GM23338 (cell line): ENCODE results near the gene DNASE1.

Source experiments
- CREB1 ChIP-seq: fragments of 250-450 bp; sonication (Bioruptor Pico); IDR thresholded peaks from 2 replicates; pipeline ENCODE4 v1.5.0; 2020; ENCODE audit warnings: low read depth, mild to moderate bottlenecking, moderate library complexity
- EZH2 ChIP-seq: fragments of 200-600 bp; sonication (generic); IDR thresholded peaks from one replicate; pipeline ENCODE4 v1.8.0; 2017; ENCODE audit warnings: antibody characterized with exemption, mild to moderate bottlenecking, low read depth; ENCODE audit not compliant: unreplicated experiment
- EZH2phosphoT487 ChIP-seq: fragments of 200-600 bp; sonication (generic); IDR thresholded peaks from one replicate; pipeline ENCODE4 v1.8.1; 2018; ENCODE audit warnings: antibody characterized with exemption; ENCODE audit not compliant: unreplicated experiment
- JUNB ChIP-seq: IDR thresholded peaks from one replicate; pipeline ENCODE4 v1.6.1; 2016; ENCODE audit warnings: antibody characterized with exemption; ENCODE audit not compliant: unreplicated experiment
- POLR2AphosphoS5 ChIP-seq: IDR thresholded peaks from 2 replicates; pipeline ENCODE4 v1.6.1; 2016; ENCODE audit warnings: antibody characterized with exemption, low read depth
- ZNF331 ChIP-seq: fragments of 250-450 bp; sonication (Bioruptor Pico); IDR thresholded peaks from 2 replicates; pipeline ENCODE4 v1.5.0; 2020; ENCODE audit warnings: low read depth, mild to moderate bottlenecking, moderate library complexity
- TF ChIP-seq, protein P1 (sequence below), 2 experiments: fragments of 200-600 bp in 1 of 2; sonication (generic) in 1 of 2; conservative IDR thresholded peaks; 2 replicates each; pipeline versions ENCODE4 v1.5.1 to v1.6.1; 2016 to 2017; ENCODE audit warnings: antibody characterized with exemption in 2 of 2, low read depth in 2 of 2, mild to moderate bottlenecking in 2 of 2, moderate library complexity in 1 of 2
- TF ChIP-seq, protein P2 (sequence below): IDR thresholded peaks from 2 replicates; pipeline ENCODE4 v1.6.1; 2016; ENCODE audit warnings: antibody characterized with exemption
- TF ChIP-seq, protein P3 (sequence below): IDR thresholded peaks from one replicate; pipeline ENCODE4 v1.6.1; 2018; ENCODE audit warnings: antibody characterized with exemption; ENCODE audit not compliant: unreplicated experiment
- TF ChIP-seq, protein P4 (sequence below): fragments of 250-450 bp; sonication (Bioruptor Pico); IDR thresholded peaks from 2 replicates; pipeline ENCODE4 v1.5.0; 2020; ENCODE audit warnings: mild to moderate bottlenecking, moderate library complexity

DNA sequence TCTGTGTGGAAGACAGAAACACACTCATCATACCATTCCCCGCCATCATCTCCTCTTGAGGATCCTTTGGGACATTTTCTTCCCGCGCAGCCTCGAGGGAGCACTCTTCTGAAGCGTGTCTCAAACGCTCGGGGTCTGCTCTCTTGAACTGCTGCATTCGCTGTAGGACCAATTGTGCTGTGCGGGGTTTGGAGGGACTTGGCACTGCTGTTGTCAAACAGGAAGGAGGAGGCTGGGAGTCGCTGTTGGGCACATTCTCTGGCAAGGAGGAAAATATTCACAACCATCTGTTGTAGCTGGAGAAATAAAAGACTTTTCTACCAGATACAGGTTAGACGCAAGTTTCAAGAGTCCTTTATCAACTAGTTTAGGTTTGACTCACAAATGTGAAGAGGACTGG is 48.0 kb upstream of the DNASE1 start:
- no peak for TF ChIP-seq JUNB
- TF ChIP-seq, protein P1, sequence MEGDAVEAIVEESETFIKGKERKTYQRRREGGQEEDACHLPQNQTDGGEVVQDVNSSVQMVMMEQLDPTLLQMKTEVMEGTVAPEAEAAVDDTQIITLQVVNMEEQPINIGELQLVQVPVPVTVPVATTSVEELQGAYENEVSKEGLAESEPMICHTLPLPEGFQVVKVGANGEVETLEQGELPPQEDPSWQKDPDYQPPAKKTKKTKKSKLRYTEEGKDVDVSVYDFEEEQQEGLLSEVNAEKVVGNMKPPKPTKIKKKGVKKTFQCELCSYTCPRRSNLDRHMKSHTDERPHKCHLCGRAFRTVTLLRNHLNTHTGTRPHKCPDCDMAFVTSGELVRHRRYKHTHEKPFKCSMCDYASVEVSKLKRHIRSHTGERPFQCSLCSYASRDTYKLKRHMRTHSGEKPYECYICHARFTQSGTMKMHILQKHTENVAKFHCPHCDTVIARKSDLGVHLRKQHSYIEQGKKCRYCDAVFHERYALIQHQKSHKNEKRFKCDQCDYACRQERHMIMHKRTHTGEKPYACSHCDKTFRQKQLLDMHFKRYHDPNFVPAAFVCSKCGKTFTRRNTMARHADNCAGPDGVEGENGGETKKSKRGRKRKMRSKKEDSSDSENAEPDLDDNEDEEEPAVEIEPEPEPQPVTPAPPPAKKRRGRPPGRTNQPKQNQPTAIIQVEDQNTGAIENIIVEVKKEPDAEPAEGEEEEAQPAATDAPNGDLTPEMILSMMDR (conservative IDR thresholded peaks at IDR 0.05; ENCODE audit: low read depth in 2 of 2), result no peak
- TF ChIP-seq POLR2AphosphoS5, result no peak
- no peak for TF ChIP-seq EZH2
- no peak for TF ChIP-seq EZH2phosphoT487
- TF ChIP-seq CREB1 (CRISPR knock-in tag), result no peak
- TF ChIP-seq, protein P2, sequence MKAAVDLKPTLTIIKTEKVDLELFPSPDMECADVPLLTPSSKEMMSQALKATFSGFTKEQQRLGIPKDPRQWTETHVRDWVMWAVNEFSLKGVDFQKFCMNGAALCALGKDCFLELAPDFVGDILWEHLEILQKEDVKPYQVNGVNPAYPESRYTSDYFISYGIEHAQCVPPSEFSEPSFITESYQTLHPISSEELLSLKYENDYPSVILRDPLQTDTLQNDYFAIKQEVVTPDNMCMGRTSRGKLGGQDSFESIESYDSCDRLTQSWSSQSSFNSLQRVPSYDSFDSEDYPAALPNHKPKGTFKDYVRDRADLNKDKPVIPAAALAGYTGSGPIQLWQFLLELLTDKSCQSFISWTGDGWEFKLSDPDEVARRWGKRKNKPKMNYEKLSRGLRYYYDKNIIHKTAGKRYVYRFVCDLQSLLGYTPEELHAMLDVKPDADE, result no peak
- TF ChIP-seq, protein P3, sequence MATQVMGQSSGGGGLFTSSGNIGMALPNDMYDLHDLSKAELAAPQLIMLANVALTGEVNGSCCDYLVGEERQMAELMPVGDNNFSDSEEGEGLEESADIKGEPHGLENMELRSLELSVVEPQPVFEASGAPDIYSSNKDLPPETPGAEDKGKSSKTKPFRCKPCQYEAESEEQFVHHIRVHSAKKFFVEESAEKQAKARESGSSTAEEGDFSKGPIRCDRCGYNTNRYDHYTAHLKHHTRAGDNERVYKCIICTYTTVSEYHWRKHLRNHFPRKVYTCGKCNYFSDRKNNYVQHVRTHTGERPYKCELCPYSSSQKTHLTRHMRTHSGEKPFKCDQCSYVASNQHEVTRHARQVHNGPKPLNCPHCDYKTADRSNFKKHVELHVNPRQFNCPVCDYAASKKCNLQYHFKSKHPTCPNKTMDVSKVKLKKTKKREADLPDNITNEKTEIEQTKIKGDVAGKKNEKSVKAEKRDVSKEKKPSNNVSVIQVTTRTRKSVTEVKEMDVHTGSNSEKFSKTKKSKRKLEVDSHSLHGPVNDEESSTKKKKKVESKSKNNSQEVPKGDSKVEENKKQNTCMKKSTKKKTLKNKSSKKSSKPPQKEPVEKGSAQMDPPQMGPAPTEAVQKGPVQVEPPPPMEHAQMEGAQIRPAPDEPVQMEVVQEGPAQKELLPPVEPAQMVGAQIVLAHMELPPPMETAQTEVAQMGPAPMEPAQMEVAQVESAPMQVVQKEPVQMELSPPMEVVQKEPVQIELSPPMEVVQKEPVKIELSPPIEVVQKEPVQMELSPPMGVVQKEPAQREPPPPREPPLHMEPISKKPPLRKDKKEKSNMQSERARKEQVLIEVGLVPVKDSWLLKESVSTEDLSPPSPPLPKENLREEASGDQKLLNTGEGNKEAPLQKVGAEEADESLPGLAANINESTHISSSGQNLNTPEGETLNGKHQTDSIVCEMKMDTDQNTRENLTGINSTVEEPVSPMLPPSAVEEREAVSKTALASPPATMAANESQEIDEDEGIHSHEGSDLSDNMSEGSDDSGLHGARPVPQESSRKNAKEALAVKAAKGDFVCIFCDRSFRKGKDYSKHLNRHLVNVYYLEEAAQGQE, result no peak
- TF ChIP-seq, protein P4, sequence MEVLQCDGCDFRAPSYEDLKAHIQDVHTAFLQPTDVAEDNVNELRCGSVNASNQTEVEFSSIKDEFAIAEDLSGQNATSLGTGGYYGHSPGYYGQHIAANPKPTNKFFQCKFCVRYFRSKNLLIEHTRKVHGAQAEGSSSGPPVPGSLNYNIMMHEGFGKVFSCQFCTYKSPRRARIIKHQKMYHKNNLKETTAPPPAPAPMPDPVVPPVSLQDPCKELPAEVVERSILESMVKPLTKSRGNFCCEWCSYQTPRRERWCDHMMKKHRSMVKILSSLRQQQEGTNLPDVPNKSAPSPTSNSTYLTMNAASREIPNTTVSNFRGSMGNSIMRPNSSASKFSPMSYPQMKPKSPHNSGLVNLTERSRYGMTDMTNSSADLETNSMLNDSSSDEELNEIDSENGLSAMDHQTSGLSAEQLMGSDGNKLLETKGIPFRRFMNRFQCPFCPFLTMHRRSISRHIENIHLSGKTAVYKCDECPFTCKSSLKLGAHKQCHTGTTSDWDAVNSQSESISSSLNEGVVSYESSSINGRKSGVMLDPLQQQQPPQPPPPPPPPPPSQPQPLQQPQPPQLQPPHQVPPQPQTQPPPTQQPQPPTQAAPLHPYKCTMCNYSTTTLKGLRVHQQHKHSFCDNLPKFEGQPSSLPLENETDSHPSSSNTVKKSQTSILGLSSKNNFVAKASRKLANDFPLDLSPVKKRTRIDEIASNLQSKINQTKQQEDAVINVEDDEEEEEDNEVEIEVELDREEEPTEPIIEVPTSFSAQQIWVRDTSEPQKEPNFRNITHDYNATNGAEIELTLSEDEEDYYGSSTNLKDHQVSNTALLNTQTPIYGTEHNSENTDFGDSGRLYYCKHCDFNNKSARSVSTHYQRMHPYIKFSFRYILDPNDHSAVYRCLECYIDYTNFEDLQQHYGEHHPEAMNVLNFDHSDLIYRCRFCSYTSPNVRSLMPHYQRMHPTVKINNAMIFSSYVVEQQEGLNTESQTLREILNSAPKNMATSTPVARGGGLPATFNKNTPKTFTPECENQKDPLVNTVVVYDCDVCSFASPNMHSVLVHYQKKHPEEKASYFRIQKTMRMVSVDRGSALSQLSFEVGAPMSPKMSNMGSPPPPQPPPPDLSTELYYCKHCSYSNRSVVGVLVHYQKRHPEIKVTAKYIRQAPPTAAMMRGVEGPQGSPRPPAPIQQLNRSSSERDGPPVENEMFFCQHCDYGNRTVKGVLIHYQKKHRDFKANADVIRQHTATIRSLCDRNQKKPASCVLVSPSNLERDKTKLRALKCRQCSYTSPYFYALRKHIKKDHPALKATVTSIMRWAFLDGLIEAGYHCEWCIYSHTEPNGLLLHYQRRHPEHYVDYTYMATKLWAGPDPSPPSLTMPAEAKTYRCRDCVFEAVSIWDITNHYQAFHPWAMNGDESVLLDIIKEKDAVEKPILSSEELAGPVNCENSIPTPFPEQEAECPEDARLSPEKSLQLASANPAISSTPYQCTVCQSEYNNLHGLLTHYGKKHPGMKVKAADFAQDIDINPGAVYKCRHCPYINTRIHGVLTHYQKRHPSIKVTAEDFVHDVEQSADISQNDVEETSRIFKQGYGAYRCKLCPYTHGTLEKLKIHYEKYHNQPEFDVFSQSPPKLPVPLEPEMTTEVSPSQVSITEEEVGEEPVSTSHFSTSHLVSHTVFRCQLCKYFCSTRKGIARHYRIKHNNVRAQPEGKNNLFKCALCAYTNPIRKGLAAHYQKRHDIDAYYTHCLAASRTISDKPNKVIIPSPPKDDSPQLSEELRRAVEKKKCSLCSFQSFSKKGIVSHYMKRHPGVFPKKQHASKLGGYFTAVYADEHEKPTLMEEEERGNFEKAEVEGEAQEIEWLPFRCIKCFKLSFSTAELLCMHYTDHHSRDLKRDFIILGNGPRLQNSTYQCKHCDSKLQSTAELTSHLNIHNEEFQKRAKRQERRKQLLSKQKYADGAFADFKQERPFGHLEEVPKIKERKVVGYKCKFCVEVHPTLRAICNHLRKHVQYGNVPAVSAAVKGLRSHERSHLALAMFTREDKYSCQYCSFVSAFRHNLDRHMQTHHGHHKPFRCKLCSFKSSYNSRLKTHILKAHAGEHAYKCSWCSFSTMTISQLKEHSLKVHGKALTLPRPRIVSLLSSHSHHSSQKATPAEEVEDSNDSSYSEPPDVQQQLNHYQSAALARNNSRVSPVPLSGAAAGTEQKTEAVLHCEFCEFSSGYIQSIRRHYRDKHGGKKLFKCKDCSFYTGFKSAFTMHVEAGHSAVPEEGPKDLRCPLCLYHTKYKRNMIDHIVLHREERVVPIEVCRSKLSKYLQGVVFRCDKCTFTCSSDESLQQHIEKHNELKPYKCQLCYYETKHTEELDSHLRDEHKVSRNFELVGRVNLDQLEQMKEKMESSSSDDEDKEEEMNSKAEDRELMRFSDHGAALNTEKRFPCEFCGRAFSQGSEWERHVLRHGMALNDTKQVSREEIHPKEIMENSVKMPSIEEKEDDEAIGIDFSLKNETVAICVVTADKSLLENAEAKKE (CRISPR knock-in tag), result no peak
- no peak for TF ChIP-seq ZNF331
